Spinal cord (tissue), 10 donors: ENCODE data around the gene MLXIPL. TPM values are rescaled to one million over a fixed set of nuclear protein-coding genes. Genes with fewer than 3 reads are reported as not detected.

Experiments
- DNase-seq, 6 donors: peaks; one replicate each; pipeline versions ENCODE4 v3.0.0 to v3.0.0-alpha.2; 2013 to 2015; ENCODE audit warnings: low spot score in 6 of 6, low read depth in 4 of 6
- H3K27ac ChIP-seq: one replicate; pipeline ENCODE4 v1.5.1; 2013; ENCODE audit warnings: low read depth, low read length, control low read depth
- H3K27me3 ChIP-seq: one replicate; pipeline ENCODE4 v1.6.1; 2013; ENCODE audit warnings: low read length; ENCODE audit not compliant: control insufficient read depth, insufficient read depth
- H3K36me3 ChIP-seq: one replicate; pipeline ENCODE4 v1.6.1; 2013; ENCODE audit warnings: low read length; ENCODE audit not compliant: control insufficient read depth, insufficient read depth
- H3K4me1 ChIP-seq: one replicate; pipeline ENCODE4 v1.6.1; 2013; ENCODE audit warnings: low read length; ENCODE audit not compliant: control insufficient read depth, insufficient read depth
- H3K4me3 ChIP-seq: one replicate; pipeline ENCODE4 v1.5.1; 2013; ENCODE audit warnings: low read depth, low read length, control low read depth
- H3K9me3 ChIP-seq: one replicate; pipeline ENCODE4 v1.6.1; 2013; ENCODE audit warnings: low read length; ENCODE audit not compliant: control insufficient read depth, insufficient read depth
- WGBS: methylation state at CpG from one replicate; pipeline ENCODE4 v1.1.5; 2013; ENCODE audit warnings: missing lambda C conversion rate; ENCODE audit not compliant: insufficient coverage; 5-methylcytosine and 5-hydroxymethylcytosine counted together
- polyA plus RNA-seq, 2 donors: library from polyadenylated mRNA; unstranded; fragments of 120-200 nt; gene quantifications; one replicate each; pipeline ENCODE4 v1.2.1, GENCODE V29; 2013; ENCODE audit not compliant: insufficient read length in 2 of 2
- total RNA-seq, 2 donors: library from RNA; depleted of rRNA in 1 of 2; stranded (reverse); fragments of 120-200 nt in 1 of 2; fragments of >200 nt in 1 of 2; gene quantifications; one replicate each; pipeline versions ENCODE4 v1.2.3 to v1.2.4, GENCODE V29; 2013 to 2014
- donor health status: healthy.

MLXIPL gene
- total and polyA plus RNA-seq, 4 donors: 0.55 to 4.4 (median 2.2) TPM

- no peak overlapping the region for H3K4me3 ChIP-seq
- H3K9me3 ChIP-seq: no peaks in the 10 kb centered on the region
- no peaks in the 10 kb centered on the region for H3K36me3 ChIP-seq
- H3K4me1 ChIP-seq: peaks cover 9% of the 10 kb centered on the region
- no peak for DNase-seq
- H3K27me3 ChIP-seq: peaks cover 3% of the 10 kb centered on the region
- no peak overlapping the region for H3K27ac ChIP-seq
- 82% methylated on average over 20 of the region's 23 CpGs for WGBS
These were observed 18.6 kb downstream of the MLXIPL start for GRCh38 chr7:73605601-73606220.

GRCh38 chr7:73602721-73603651 is 21.3 kb downstream of the MLXIPL start:
- no peaks in the 10 kb centered on the region for H3K36me3 ChIP-seq
- no peak overlapping the region for H3K27ac ChIP-seq
- H3K4me1 ChIP-seq: peaks cover 9% of the 10 kb centered on the region
- WGBS: 69% methylated on average over 19 of the region's 22 CpGs
- peaks cover 3% of the 10 kb centered on the region for H3K27me3 ChIP-seq
- H3K9me3 ChIP-seq: no peaks in the 10 kb centered on the region
- no peak overlapping the region for H3K4me3 ChIP-seq
- no peak for DNase-seq

- peaks cover 4% of the 10 kb centered on the region for H3K27me3 ChIP-seq
- H3K36me3 ChIP-seq: no peaks in the 10 kb centered on the region
- no peaks in the 10 kb centered on the region for H3K4me1 ChIP-seq
- H3K9me3 ChIP-seq: no peaks in the 10 kb centered on the region
- DNase-seq: no peak
- WGBS: 76% methylated on average over 6 of the region's 7 CpGs
- no peak overlapping the region for H3K4me3 ChIP-seq
- no peak overlapping the region for H3K27ac ChIP-seq
These were observed 24.4 kb downstream of the MLXIPL start for GRCh38 chr7:73599916-73600315.

GRCh38 chr7:73599151-73599882 is 25.0 kb downstream of the MLXIPL start:
- Histone ChIP-seq H3K27ac (no peak overlapping the region), H3K4me1 (no peaks in the 10 kb centered on the region), H3K27me3 (peaks cover 4% of the 10 kb centered on the region), H3K36me3 (no peaks in the 10 kb centered on the region), H3K4me3 (no peak overlapping the region), H3K9me3 (no peaks in the 10 kb centered on the region)
- DNase-seq: no peak
- WGBS: 80% methylated on average over 11 of the region's 13 CpGs

GRCh38 chr7:73597978-73598782 is 26.1 kb downstream of the MLXIPL start:
- Histone ChIP-seq H3K27me3 (peaks cover 4% of the 10 kb centered on the region), H3K27ac (no peak overlapping the region), H3K9me3 (no peaks in the 10 kb centered on the region), H3K4me3 (no peak overlapping the region), H3K36me3 (no peaks in the 10 kb centered on the region), H3K4me1 (no peaks in the 10 kb centered on the region)
- 100% methylated on average over 2 of the region's 5 CpGs for WGBS
- DNase-seq: no peak

- Histone ChIP-seq H3K9me3 (no peaks in the 10 kb centered on the region), H3K27ac (no peak overlapping the region), H3K36me3 (no peaks in the 10 kb centered on the region), H3K4me1 (no peaks in the 10 kb centered on the region), H3K4me3 (no peak overlapping the region), H3K27me3 (peaks cover 4% of the 10 kb centered on the region)
- WGBS: 61% methylated on average over 32 of the region's 37 CpGs
- no peak for DNase-seq
These were observed 27.9 kb downstream of the MLXIPL start for GRCh38 chr7:73596191-73597065.

- WGBS: 92% methylated on average over 8 of the region's 9 CpGs
- Histone ChIP-seq H3K27ac (no peak overlapping the region), H3K4me1 (no peaks in the 10 kb centered on the region), H3K36me3 (no peaks in the 10 kb centered on the region), H3K27me3 (peaks cover 4% of the 10 kb centered on the region), H3K4me3 (no peak overlapping the region), H3K9me3 (no peaks in the 10 kb centered on the region)
- DNase-seq: no peak
These were observed 29.0 kb downstream of the MLXIPL start for GRCh38 chr7:73595358-73595757.

- H3K4me3 ChIP-seq: no peak overlapping the region
These were observed 30.9 kb downstream of the MLXIPL start for GRCh38 chr7:73593207-73594045.

More at GRCh38 chr7:73593207-73594045, 30.9 kb downstream of the MLXIPL start:
- H3K27ac ChIP-seq: no peak overlapping the region
- peaks cover 4% of the 10 kb centered on the region for H3K27me3 ChIP-seq
- WGBS: 81% methylated on average over 14 of the region's 14 CpGs
- H3K9me3 ChIP-seq: no peaks in the 10 kb centered on the region
- H3K36me3 ChIP-seq: no peaks in the 10 kb centered on the region
- DNase-seq: no peak
- H3K4me1 ChIP-seq: no peaks in the 10 kb centered on the region
